NOMO-1 (cell line): ENCODE measurements around the gene PFKFB2.

Experiments
- DNase-seq, 2 experiments: peaks; one replicate each; lab custom pipeline; 2025; ENCODE audit not compliant: unreplicated experiment in 2 of 2; lab: John Stamatoyannopoulos, UW

Gene PFKFB2

DNA sequence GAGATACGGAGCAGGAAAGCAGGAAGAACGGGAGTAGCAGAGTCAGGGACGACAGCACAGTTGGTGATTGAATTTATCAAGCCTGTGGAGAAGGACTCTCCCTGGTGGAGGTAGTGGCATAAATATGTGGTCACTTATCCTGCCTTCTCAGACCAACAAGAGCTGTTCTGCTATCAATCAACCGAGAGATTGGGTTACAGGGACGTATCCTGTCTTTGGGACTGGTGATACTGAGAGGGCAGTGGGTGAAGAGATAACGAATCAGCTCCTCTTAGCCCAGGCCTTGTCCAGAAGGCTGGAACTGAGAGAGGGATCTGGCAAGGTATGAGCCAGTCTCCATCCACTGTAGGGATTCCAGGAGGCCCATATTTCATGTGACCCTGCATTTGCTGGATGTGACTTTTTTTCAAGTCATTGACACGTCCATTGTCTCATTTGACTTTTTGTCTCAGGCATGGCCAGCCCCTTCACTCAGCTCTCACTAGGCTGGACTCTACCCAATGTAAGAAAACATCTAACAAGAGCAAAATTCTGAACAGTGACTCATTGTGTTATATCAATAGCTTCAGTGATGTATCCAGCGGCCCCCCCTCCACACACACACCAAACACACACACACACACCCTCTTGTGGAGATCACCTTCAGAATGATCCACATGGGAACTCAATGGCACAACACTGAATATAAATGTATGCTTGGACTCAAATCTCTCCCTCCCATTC is 31.8 kb upstream of the PFKFB2 start:
- DNase-seq: no peak

DNA sequence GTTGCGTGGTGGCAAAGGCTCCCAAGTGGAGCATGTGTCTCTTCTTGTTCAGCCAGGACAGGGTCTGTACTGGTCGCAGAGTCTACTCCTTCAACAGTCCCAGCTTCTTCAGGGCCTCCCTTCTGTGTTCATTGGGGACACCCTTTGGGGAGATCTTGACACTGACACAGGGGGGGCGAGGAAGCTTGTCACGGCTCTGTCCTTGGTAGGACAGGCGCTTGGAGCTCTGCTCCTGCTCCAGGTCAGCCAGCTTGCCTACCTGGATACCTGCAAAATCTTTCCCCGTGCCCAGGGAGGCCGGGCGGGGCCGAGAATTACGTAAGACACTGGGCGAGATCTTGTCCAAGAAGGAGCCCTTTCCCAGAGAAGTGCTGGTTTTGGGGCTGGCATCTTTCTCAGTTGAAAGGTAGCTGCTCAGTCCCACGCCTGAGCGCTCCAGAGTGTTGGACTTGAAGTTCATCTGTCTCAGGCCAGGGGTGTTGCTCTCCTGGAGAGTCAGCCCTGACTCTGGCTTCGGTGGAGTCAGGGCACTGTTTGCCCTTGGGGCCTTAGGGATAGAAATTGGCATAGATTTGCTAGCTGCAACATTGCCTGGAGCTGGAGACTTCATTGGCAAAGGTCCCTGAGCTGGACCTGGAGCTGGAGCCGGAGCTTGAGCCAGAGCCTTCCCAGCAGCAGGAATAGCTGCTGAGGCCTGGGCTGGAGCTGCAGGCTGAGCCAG is 31.0 kb upstream of the PFKFB2 start:
- DNase-seq: no peak

DNA sequence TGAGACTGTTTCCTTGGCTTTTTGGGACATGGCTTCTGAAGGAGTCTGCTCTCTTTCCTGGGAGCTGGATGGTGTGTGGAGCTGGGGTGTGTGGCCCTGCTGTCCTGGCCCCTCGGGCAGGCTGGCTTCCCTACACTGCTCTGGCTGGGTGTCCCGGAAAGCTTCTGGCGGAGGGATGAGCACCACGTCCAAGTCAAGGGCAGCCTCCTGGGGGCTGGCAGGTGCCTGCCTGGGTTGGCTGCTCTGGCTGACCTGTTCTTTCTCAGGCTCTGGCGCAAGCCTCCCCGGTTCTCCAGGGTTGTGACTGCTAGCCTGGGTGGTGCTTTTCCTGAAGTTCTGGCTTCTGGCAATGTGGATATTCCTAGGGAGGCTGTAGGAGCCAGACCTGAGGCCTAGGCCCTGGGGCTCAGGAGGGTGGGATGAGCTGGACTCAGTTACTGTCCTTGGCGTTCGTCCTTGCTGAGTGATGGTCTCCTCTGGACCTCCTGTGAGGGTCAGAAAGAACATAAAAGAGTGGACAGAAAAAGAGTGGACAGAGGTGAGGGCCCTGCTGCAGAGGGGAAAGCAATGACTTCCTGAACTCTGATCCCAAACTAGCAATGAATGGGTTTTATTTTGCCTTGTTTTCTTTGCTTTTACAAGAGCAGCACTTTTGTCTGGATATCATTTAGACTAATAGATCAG is 29.9 kb upstream of the PFKFB2 start:
- no peak for DNase-seq

DNA sequence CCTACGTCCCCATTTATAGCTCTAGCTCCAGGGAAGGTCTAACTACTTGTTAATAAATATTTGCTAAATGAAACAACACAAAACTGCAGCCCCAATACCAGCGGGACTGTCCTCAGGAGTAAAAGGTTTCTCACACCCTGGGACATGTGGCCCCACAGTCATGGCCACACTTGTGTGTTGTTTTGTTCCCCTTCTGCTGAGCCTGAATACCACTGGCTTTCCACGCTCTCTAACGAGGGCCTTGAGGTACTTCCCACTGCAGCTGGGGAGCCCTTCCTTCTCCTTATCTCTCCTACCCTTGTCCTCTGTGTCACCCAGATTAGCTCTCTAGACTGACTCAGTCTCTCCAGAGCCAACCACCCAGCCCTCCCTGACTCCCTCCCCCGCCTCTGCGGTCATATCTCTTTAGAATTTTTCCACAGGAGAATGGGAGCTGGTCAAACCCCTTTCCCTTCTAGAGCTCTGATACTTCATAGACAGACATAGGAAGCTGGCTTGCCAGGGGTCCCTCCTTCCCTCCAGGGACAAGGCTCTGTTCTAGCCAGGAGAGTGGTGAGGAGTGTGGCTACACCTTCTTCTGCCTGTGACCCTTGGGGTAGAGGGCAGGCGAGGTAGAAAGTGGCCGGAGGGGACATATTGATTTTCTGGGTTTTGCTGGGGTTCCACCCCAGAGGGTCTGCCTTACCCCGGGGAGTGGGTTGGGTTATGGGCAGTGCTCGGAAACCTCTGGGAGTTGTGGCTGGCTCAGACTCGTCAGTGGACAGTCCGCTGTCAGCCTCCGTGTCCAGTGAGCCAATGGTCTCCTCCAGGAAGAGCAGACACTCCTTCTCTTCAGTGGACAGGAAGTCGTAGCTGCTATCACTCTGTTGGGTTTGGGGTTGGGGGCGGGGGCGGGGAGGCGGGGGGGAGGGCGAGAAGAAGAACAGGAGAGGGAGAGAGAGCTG is 28.6 kb upstream of the PFKFB2 start:
- DNase-seq: no peak

DNA sequence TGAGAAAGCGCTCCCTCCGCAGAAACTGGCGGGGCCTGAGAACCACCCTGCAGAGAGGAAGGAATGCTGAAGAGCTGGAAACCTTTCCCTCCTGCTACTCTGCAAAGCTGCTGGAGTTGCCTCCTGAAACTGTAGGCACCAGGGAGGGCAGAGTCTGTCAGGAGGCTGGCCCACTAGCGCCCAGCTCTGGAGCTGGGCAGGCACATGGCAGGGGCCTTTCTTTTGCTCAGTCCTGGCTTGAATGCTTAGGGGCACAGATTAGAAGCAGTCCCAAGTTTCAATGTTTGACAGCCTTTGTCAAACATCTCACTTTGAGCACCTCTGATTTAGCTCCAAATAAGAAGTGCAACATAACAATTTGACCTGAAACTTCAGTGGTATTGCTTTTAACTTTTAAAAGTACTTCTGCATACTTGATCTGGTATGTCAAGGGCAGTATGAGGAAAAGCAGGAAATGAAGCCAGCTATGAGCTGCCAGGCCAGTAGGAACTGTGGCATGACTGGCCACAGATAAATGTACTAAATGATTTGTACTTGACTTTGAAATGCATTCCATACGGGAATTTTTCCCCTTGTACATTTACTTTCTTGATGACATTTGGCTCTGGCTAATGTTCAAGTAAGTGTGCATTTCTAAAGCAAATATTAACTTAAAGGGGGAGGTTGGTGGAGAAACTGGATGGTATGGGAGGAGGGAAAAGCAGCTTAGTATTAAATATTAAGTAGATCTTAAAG is 27.8 kb upstream of the PFKFB2 start:
- DNase-seq: no peak

DNA sequence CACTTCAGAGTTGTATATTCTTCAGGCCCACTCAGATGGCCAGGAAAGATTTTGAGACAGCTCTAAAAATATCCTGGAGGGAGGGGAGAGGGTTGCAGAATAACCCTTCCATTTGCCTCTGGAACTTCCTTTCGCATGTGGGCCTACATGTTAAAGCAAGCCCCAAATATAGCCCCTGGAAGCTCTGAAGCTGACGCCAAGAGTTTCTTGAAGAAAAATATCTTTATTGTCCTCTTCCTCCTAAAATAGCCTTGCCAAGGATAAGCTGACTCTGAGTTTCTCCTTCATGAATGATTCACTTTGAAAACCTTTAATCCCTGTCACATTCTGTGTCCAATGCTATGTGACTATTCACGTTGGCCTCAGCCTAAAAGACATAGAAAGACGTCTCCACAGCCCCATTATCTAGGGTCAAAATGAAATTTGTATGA is 27.0 kb upstream of the PFKFB2 start:
- DNase-seq: no peak

DNA sequence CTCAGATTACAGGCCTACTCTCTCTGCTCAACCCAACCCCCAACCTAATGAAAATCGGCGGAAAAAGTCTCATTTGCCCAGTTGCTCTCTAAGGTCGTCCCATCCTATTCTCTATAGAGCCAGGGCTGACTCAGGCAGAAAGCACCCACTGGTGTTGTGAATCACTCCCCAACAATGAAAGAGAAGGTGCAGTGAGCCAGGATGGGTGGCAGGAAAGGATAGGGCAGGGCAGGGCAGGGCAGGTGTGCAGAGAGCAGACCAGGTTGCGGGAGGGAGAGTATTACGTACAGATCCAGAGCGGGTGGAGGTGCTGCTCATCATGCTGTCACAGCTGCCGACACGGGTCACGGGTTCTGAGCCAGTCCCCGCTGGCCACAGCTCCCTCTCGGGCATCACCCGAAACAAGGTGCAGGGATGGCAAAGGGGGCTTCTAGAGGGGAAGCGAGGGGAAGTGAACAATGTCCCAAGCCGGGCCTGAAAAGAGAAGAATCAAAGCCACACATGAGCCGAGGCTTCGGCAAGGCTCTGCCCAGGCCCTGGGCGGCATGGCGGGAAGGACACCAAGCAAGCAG is 25.8 kb upstream of the PFKFB2 start:
- DNase-seq: no peak

DNA sequence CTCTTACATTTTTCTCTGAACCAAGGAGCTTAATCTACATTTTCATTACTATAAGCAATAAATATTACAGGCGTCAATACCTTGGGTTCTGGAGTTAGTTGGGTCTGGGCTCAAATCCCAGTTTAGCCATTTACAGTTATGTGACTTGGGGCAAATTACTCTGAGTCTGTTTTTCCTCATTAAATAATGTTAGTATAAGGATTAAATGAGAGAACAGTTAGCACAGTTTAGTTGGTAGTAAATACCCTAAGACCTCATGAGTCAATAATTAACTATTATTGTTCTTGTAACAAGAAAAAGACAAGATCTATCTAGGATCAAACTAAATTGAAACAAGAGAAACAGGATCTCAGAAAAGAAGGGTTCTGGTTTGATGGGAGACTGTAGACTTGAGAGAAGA is 25.2 kb upstream of the PFKFB2 start:
- no peak for DNase-seq

DNA sequence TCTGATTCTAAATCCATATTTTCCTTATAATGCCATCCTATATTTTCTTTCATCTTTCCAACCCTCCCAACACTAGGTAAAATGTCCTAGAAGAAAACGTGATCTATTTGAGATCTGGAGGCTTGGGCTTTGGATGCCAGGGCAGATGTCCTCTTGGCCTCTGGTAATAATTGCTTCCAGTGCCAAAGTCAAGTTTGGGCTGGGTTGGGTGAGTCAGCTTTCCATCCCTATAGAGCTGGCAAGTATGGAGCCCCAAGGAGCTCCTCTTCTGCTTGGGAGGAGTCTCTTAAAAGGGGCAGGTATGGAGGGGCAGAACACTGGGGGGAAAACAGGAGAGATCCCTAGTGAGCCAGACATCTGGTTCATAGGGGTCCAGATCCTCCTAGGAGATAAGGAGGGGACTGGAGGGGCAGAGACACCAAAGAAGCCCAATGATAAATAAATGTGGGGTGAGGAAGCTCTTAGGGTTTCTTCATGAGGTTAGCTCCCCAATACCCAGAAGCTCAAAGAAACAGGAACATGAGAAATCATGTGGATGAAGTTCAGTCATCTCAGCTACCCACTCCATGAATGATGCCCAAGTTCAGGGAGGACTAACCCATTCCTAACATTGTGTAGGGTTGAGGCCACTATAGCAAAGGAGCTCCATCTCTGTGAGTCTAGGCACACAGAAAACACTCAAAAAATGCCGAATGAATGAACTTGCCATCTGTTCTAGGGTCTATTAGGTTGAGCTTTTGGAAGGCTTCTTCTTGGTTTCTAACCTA is 24.0 kb upstream of the PFKFB2 start:
- DNase-seq: no peak

DNA sequence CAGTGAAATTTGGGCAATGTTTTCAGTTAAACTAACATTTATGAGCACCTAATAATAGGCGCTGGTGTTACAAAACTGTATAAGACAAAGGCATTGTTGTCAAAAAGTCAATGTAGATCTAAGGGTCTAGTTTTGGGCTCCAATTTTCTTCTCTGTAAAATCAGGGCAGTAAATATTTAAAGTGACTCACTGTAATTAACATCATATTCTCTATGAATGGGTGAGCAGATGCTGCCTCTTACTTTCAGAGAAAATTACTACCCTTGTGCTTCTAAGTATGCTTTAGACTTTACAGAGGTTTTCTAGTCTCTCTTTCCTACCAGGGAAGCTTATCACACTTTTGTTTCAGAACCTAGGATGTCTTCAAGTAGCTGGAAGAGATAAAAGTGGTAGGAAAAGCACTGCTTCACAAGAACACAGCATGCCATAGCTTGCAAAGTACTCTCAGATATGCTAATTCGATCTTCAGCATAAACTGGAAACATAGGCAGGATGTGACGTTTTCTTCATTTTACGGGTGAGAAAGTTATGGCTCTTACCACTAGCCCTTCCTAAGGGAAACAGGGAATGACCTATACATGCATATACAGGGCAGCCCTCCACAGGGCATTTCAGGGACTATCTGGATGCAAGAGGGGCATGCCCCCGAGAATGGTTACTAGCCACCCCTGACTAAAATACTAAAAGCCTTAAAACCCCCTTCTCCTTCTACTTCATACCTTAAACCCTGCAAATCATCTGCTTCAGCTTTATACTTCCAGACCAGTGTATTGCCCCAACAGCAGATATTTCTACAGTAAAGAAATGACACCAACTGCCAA is 23.2 kb upstream of the PFKFB2 start:
- DNase-seq: no peak

DNA sequence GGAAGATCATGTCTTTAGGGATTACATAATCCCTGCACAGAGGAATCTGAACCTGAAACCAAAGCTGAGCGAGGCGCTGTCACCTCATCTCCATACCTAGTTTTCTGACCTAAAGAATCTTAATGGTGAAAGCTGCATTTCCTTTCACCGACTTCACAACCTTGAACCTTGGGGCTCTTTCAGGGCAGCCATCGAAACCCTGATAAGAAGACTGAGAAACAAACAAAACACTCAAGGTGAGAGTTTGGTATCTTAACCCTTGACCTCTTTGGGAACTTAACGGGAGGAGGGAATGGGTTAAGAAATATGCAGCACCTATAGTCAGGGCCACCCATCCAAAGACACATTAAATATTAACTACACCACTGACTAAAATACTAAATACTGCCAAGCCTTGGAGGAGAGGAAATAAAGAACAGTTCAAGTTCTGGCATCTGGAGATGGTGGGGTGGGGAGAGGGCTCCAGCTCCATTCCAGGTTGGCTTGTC is 22.5 kb upstream of the PFKFB2 start:
- DNase-seq: no peak

DNA sequence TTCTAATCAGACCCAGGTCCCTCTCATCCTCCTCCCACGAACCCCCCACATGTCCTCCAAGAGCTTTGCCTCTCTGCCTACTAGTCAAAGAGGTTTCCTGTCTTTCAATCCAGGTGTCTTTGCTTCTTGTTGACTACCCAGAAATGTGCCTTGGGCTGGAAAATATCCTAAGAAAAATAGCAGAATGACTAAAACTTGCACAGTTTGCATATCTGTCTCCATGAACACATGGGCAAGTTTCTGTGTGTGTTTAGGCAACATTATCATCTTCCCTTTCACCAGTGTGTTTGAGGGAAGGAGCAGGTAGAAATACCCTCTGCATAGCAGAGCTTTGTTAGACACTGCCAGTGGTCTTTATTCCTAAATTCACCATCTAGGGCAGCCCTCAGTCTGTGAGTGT is 22.1 kb upstream of the PFKFB2 start:
- no peak for DNase-seq

DNA sequence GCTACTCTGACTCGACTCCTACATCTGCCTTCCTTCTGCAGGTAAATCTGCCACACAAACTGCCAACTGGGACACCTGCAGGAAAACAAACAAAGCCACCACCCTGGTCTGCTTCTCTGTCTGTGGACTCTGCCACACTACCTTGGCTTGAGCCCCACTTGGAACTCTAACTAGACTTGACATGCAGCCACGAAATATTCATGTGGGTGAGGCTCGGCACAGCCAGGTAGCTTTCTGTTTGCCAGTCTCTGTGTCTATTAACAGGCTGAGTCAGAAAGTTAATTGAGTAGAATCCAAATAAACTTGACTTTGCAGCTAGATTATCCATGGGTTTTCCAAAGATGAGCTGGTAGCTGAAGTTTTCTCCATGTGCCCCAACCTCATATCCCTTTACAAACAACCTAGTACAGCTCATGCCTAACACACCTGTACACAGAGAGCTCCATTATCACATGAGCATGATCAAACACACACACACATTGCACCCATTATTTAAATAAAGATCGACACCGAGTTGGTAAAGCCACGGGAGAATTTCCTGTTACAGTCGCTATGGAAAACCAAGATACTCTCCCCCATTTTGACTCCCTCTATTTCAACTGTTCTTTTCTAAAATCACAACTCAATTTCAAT is 21.3 kb upstream of the PFKFB2 start:
- no peak for DNase-seq

DNA sequence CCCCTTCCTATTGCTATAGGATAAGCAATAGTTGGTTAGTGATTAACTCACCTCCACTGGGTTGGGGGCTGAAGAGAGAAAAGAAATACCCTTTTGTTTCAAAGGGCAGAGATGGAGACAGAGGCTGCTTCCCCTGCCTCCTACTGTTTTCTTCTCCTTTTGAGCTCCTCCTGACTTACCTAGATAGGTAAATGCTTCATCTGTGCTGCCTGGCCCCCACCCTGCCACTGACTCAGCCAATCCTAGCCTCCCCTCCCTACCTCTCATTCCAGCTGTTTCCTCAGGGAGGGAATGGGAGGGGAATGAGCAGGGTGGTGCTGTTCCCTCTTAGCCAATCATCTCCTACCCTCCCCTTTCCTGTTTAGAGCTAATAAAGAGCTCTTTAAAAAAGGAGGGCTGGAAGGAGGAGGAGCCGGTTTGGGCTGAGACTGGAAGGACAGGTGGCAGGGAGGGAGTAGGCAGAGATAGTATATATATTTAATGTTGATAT is 20.5 kb upstream of the PFKFB2 start, which contains the start of gene C1orf116:
Gene C1orf116 (minus strand): TSS at position 229 of the 490 bp plus-strand sequence. CDS start 5,158 bp downstream, outside the sequence.
- no peak for DNase-seq

DNA sequence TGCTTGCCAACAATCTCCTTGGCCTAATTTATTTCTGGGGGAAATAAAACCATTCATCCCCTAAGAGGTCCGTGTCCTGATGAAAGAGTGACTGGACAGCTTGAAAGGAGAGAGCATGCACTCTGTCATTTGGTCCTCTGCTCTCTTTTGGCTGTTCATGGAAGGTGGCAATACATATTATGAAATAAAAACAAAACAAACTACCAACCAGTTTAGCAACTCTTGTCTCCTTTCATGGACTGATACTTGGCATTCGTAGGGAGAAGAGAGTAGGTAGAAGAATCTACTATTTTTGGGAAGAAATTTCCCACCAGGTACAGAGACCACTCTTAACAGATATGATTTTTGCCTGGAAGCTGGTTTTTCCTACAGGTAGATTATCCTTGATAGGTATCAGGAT is 19.8 kb upstream of the PFKFB2 start:
- DNase-seq: no peak

DNA sequence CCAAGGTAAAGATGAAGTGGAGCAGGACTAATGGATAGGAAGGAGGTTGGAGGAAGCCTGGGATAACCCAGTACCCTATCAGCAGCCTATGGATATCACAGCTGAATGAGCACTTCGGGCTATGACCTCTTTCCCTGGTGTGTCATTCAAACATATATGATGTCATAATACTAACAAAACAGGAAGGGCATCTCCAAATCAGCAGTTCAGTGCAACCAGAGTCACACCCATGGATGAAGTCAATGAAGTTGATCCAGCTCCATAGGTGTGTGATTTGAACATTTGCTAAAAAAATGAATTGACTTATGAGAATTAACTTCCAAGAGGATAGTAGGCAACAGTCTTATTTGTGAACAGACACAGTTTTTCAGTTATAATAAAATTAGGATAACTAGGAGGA is 18.9 kb upstream of the PFKFB2 start:
- DNase-seq: no peak

DNA sequence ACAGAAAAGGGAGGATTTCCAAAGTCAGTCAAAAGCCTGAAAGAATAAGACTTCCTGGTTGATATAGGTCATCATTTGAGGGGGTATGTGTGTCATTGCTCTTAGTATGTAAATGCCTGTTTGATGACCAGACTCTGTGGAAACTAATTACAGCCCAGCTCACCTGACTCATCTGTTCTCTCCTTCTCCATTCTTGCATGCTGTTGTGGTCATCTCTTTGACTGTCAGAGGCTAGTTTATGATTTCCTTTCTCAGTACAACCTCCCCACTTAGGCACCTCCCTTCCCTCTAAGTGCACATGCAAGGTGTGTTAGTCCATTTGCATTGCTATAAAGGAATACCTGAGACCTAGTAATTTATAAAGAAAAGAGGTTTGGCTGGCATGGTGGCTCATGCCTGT is 18.1 kb upstream of the PFKFB2 start:
- DNase-seq: no peak
